Adrenal gland (tissue), 12 donors: ENCODE measurements around the gene ZNF292. TPM values are rescaled to one million over a fixed set of nuclear protein-coding genes. Genes with fewer than 3 reads are reported as not detected.

Source experiments
- DNase-seq, 7 donors: peaks; one replicate each; pipeline ENCODE4 v3.0.0-alpha.2; 2019 to 2020
- H3K27ac ChIP-seq, 5 donors: fragments of 200-600 bp; sonication (generic) in 4 of 5; 1 replicate in 3 of 5; 2 replicates in 2 of 5; pipeline versions ENCODE4 v1.5.1 to v1.8.0; 2016 to 2020; ENCODE audit warnings: mild to moderate bottlenecking in 1 of 5
- H3K27me3 ChIP-seq: fragments of 200-600 bp; 2 replicates; pipeline ENCODE4 v1.8.0; 2021
- H3K36me3 ChIP-seq, 2 donors: fragments of 200-600 bp; replicated peaks in 1 of 2; 1 replicate in 1 of 2; 2 replicates in 1 of 2; pipeline versions ENCODE4 v1.5.1 to v1.8.0; 2018 to 2022
- H3K4me1 ChIP-seq, 2 donors: fragments of 200-600 bp; replicated peaks in 1 of 2; 1 replicate in 1 of 2; 2 replicates in 1 of 2; pipeline versions ENCODE4 v1.5.1 to v1.8.0; 2018 to 2021
- H3K4me3 ChIP-seq, 4 donors: fragments of 200-600 bp; sonication (generic) in 3 of 4; one replicate each; pipeline ENCODE4 v1.5.1; 2016 to 2018
- H3K9me3 ChIP-seq, 3 donors: fragments of 200-600 bp; sonication (generic) in 1 of 3; replicated peaks in 1 of 3; 1 replicate in 2 of 3; 2 replicates in 1 of 3; pipeline versions ENCODE4 v1.5.1 to v1.8.0; 2016 to 2021
- CTCF ChIP-seq, 6 experiments: fragments of 450-650 bp in 4 of 6; fragments of 200-600 bp in 2 of 6; sonication (generic) in 1 of 6; IDR thresholded peaks; 1 replicate in 5 of 6; 2 replicates in 1 of 6; pipeline versions ENCODE4 v1.5.1 to v1.8.0; 2016 to 2021; ENCODE audit warnings: antibody characterized with exemption in 6 of 6, mild to moderate bottlenecking in 2 of 6, moderate library complexity in 1 of 6
- POLR2A ChIP-seq, 2 donors: fragments of 450-650 bp; IDR thresholded peaks; one replicate each; pipeline ENCODE4 v1.6.1; 2017; ENCODE audit warnings: antibody characterized with exemption in 2 of 2, mild to moderate bottlenecking in 2 of 2, moderate library complexity in 1 of 2
- WGBS, 4 donors: extraction: QIAGEN DNeasy Blood & Tissue Kit in 2 of 4; methylation state at CpG; one replicate each; pipeline versions ENCODE4 v1.1.5 to v1.1.7; 2013 to 2017; 5-methylcytosine and 5-hydroxymethylcytosine counted together
- intact Hi-C, 2 donors: fragments of 100-400 bp; cut with DNase I; formaldehyde crosslinking; loops; one replicate each; pipeline versions ENCODE4 v1.14.1 to v1.15.0; 2022 to 2023
- polyA plus RNA-seq, 3 donors: library from polyadenylated mRNA; stranded (reverse); fragments of 200-250 nt in 2 of 3; fragments of 350-450 nt in 1 of 3; fragmentation: Illumina TruSeq in 1 of 3; extraction: RNeasy Lipid Tissue Mini Kit (QIAGEN cat#74804) in 1 of 3; gene quantifications; one replicate each; pipeline ENCODE4 v1.2.3, GENCODE V29; 2013 to 2014
- total RNA-seq, 9 donors: library from RNA; depleted of rRNA in 4 of 9; stranded (reverse); fragments of >200 nt in 4 of 9; fragments of 120-200 nt in 1 of 9; fragmentation: NEBNext Ultra II Directional in 1 of 9; extraction: Animal tissue kit (Norgen Biotek cat#: 25700) in 1 of 9; gene quantifications; one replicate each; pipeline versions ENCODE4 v1.1.0 to v1.2.4, GENCODE V29; 2013 to 2023
- donor health status: healthy with polysubstance abuse.
- donor health status: Bipolar disorder and iron deficiency.
- donor health status: DM: yes; HTN: yes; CAD: no.
- donor health status: DM: no; HTN: no; CAD: no.
- donor health status: DM: no; HTN: no; CAD: no.
- donor health status: DM: yes; HTN: yes; CAD: no.

ZNF292 gene
- total and polyA plus RNA-seq, 12 donors: 4.8 to 57.2 (median 27.5) TPM

DNA sequence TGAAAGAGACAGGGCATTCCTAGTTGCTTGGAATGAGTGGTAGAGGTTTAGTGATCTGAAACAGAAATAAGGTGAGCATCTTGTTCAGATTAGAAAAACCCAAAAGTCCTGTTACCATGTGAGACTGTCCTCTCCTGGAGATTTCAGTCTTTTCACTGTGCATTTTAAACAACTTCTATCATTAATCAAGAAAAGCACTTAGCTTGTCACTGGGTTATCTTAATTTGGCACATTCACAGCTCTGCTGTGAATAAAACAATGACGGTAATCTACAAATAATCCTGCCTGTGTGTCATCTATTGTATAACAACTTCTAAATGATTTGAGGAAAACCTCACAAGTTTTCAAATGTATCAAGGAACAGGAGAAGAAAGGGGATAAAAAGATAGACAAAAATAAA is 157.5 kb downstream of the ZNF292 start:
- TF ChIP-seq POLR2A (IDR thresholded peaks at IDR 0.05): no peak
- no peak for TF ChIP-seq CTCF (IDR thresholded peaks at IDR 0.05)
- no peak overlapping the region for H3K4me3 ChIP-seq

More for the DNA sequence above, 157.5 kb downstream of the ZNF292 start:
- intact Hi-C loops: no loop called here
- no peaks in the 10 kb centered on the region for H3K36me3 ChIP-seq
- DNase-seq: no peak
- 12 to 34% (median 25%) methylated on average over 1 of the region's 1 CpG for WGBS, 4 donors
- no peaks in the 10 kb centered on the region for H3K9me3 ChIP-seq
- H3K27me3 ChIP-seq: no peaks in the 10 kb centered on the region
- no peaks in the 10 kb centered on the region for H3K4me1 ChIP-seq
- no peak overlapping the region for H3K27ac ChIP-seq

Other genes starting within 250 kb of the ZNF292 start
- under 1 TPM in 1 of 9 donors, not detected in 8; 0.22 TPM for gene HTR1E, start 218.0 kb upstream of the ZNF292 start, total RNA-seq
- gene HTR1E, start 218.0 kb upstream of the ZNF292 start, polyA plus RNA-seq: under 1 TPM in 1 of 3 donors, not detected in 2; 0.13 TPM
- gene CGA, start 60.5 kb upstream of the ZNF292 start, total RNA-seq: under 1 TPM in 4 of 9 donors, not detected in 5; 0.34 to 0.83 (median 0.59) TPM
- gene CGA, start 60.5 kb upstream of the ZNF292 start, polyA plus RNA-seq: under 1 TPM in 1 of 3 donors, not detected in 2; 0.29 TPM
- 10 to 100 TPM in 4 of 9 donors, 1 to 10 TPM in 5; 4.3 to 17.7 (median 9.1) TPM for gene SMIM8, start 167.0 kb downstream of the ZNF292 start, total RNA-seq
- 1 to 10 TPM; 8.8 to 9.5 (median 9.0) TPM for gene SMIM8, start 167.0 kb downstream of the ZNF292 start, polyA plus RNA-seq
- gene GJB7, start 173.7 kb downstream of the ZNF292 start, total RNA-seq: not detected
- under 1 TPM in 1 of 3 donors, not detected in 2; 0.03 TPM for gene GJB7, start 173.7 kb downstream of the ZNF292 start, polyA plus RNA-seq
- 1 to 10 TPM in 6 of 9 donors, under 1 TPM in 2, not detected in 1; 0.55 to 9.6 (median 2.4) TPM for gene C6orf163, start 189.2 kb downstream of the ZNF292 start, total RNA-seq
- gene C6orf163, start 189.2 kb downstream of the ZNF292 start, polyA plus RNA-seq: 10 to 100 TPM in 1 of 3 donors, 1 to 10 TPM in 1, under 1 TPM in 1; 0.81 to 20.4 (median 4.5) TPM